SH-SY5Y (cell line): Measurements from ENCODE around the gene ERCC1.

Experiments
- GATA2 ChIP-seq: IDR thresholded peaks from 2 replicates; pipeline ENCODE4 v1.6.1; 2011; ENCODE audit warnings: mild to moderate bottlenecking, low read depth, low read length
- GATA3 ChIP-seq: IDR thresholded peaks from 2 replicates; pipeline ENCODE4 v1.6.1; 2011; ENCODE audit warnings: low read depth, mild to moderate bottlenecking, low read length, moderate library complexity

- TF ChIP-seq GATA2 (no peak), GATA3 (no peak)
Measured at GRCh38 chr19:45470762-45471081, 47.0 kb upstream of the ERCC1 start.
